GM23338 (cell line): Measurements from ENCODE around the gene MRRF.

Experiments used
- CREB1 ChIP-seq: fragments of 250-450 bp; sonication (Bioruptor Pico); IDR thresholded peaks from 2 replicates; pipeline ENCODE4 v1.5.0; 2020; ENCODE audit warnings: low read depth, mild to moderate bottlenecking, moderate library complexity
- CTCF ChIP-seq, 2 experiments: fragments of 200-600 bp in 1 of 2; sonication (generic) in 1 of 2; conservative IDR thresholded peaks; 2 replicates each; pipeline versions ENCODE4 v1.5.1 to v1.6.1; 2016 to 2017; ENCODE audit warnings: antibody characterized with exemption in 2 of 2, low read depth in 2 of 2, mild to moderate bottlenecking in 2 of 2, moderate library complexity in 1 of 2
- EZH2 ChIP-seq: fragments of 200-600 bp; sonication (generic); IDR thresholded peaks from one replicate; pipeline ENCODE4 v1.8.0; 2017; ENCODE audit warnings: antibody characterized with exemption, mild to moderate bottlenecking, low read depth; ENCODE audit not compliant: unreplicated experiment
- EZH2phosphoT487 ChIP-seq: fragments of 200-600 bp; sonication (generic); IDR thresholded peaks from one replicate; pipeline ENCODE4 v1.8.1; 2018; ENCODE audit warnings: antibody characterized with exemption; ENCODE audit not compliant: unreplicated experiment
- POLR2AphosphoS5 ChIP-seq: IDR thresholded peaks from 2 replicates; pipeline ENCODE4 v1.6.1; 2016; ENCODE audit warnings: antibody characterized with exemption, low read depth
- REST ChIP-seq: IDR thresholded peaks from one replicate; pipeline ENCODE4 v1.6.1; 2018; ENCODE audit warnings: antibody characterized with exemption; ENCODE audit not compliant: unreplicated experiment
- ZNF114 ChIP-seq: fragments of 250-450 bp; sonication (Bioruptor Pico); IDR thresholded peaks from 2 replicates; pipeline ENCODE4 v1.5.0; 2020; ENCODE audit warnings: mild to moderate bottlenecking, moderate library complexity
- ZNF331 ChIP-seq: fragments of 250-450 bp; sonication (Bioruptor Pico); IDR thresholded peaks from 2 replicates; pipeline ENCODE4 v1.5.0; 2020; ENCODE audit warnings: low read depth, mild to moderate bottlenecking, moderate library complexity
- TF ChIP-seq, protein P1 (sequence below): IDR thresholded peaks from 2 replicates; pipeline ENCODE4 v1.6.1; 2016; ENCODE audit warnings: antibody characterized with exemption

DNA sequence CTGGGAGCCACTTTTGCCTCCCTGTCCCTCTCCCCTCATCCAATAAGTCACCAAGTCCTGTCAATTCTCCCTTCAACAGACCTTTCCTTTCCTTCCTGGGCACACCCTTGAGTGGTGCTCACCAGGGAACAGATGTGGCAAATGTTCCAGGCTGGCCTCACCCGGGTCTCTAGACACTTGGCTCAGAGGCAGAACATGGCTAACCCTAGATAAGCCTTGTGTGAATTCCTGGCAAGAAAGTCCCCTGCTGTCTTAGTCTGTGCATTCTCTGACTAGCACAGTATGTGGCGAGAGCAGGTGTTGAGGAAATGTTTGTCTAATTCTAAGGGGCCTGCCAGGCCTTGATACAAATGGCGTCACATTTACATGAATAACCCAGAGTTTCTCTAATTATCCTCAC lies 64.9 kb downstream of the MRRF start:
- TF ChIP-seq CTCF (conservative IDR thresholded peaks at IDR 0.05; ENCODE audit: low read depth in 2 of 2) (no peak), CREB1 (CRISPR knock-in tag) (no peak), ZNF114 (CRISPR knock-in tag) (no peak), REST (no peak), POLR2AphosphoS5 (no peak), EZH2 (no peak), EZH2phosphoT487 (no peak), ZNF331 (no peak)
- TF ChIP-seq, protein P1, sequence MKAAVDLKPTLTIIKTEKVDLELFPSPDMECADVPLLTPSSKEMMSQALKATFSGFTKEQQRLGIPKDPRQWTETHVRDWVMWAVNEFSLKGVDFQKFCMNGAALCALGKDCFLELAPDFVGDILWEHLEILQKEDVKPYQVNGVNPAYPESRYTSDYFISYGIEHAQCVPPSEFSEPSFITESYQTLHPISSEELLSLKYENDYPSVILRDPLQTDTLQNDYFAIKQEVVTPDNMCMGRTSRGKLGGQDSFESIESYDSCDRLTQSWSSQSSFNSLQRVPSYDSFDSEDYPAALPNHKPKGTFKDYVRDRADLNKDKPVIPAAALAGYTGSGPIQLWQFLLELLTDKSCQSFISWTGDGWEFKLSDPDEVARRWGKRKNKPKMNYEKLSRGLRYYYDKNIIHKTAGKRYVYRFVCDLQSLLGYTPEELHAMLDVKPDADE: no peak
